ENCODE measurements around the gene ERVFRD-1.
"Not testable (repeated sequence)": the region's sequence is repeated elsewhere in the genome, so short reads cannot be mapped to it uniquely, and the experiment has no call there.

Gene ERVFRD-1

DNA sequence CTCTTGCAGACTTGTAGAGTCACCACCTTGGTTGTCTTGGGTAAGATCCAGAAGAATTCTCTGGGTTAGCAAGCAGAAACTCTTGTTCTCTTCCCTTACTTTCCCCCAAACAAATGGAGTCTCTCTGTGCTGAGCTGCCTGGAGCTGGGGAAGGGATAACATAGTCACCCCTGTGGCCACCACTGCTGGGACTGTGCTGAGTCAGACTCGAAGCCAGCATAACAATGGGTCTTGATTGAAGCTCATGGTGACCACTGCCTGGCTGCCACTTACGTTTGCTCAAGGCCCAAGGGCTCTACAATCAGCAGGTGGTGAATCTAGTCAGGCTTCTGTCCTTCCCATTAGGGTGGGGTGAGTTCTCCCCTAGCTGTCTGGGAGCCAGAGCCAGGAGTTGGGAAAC is 15.4 kb upstream of the ERVFRD-1 start:
- no peak for DNase-seq

DNA sequence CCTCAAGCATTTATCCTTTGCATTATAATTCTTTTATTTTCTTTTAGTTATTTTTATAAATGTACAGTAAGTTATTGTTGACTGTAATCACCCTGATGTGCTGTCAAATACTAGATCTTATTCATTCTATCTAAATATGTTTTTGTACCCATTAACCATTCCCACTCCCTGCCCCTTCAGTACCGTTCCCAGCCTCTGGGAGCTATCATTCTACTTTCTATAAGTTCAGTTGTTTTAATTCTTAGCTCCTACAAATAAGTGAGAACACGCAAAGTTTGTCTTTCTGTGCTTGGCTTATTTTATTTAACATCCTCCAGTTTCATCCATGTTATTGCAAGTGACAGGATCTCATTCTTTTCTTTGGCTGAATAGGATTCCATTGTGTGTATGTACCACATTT is 12.5 kb upstream of the ERVFRD-1 start:
- peak; percentile 8 to 19 for DNase-seq

- no peak for DNase-seq
Measured at GRCh38 chr6:11122380-11122779, 10.9 kb upstream of the ERVFRD-1 start.

DNA sequence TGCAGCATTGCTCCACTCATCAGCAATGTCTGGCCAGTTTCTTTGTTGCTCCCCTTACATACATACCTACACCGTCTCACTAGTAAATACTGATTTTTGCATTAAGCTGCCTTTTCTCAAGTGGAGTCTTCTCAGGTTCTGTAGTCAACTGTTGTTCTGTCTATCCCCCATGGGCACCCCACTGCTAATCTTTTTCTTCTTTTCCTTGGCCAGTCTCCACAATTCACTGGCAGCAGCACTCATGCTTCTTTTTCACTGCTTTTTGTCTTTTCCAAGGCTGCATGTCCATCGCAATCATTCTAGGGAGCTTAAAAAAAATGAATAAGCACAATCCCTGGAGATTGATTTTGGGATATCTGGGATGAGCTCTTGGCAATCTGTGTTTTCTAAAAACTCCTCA is 10.3 kb upstream of the ERVFRD-1 start:
- no peak for DNase-seq

DNA sequence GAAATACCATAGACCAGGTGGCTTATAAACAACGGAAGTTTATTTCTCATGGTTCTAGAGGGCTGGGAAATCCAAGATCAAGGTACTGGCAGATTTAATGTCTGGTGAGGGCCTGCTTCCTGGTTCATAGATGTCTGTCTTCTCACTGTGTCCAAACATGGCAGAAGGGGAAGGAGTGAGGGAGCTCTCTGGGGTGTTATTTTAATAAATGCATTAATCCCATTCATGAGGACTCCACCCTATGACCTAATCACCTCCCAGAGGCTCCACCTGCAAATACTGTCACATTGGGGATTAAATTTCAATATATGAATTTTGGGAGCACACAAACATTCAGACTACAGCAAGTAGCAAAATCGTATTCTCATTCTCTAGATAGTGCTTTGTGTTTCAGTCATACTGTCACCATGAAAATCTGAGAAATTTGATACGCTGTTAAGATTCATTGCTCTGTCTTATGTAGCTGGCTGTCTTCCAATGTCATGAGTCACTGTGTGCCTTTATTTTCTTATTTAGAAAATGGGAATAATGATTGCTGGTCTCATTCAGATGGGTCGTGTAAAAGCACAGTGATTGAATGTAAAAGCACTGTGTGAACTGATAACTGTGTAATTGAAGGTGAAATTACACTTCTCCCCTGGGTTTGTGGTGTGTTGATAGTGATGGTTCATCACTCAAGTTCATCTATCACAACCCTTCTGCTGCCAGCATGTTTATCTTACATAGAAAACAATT is 8.9 kb upstream of the ERVFRD-1 start:
- no peak for DNase-seq

DNA sequence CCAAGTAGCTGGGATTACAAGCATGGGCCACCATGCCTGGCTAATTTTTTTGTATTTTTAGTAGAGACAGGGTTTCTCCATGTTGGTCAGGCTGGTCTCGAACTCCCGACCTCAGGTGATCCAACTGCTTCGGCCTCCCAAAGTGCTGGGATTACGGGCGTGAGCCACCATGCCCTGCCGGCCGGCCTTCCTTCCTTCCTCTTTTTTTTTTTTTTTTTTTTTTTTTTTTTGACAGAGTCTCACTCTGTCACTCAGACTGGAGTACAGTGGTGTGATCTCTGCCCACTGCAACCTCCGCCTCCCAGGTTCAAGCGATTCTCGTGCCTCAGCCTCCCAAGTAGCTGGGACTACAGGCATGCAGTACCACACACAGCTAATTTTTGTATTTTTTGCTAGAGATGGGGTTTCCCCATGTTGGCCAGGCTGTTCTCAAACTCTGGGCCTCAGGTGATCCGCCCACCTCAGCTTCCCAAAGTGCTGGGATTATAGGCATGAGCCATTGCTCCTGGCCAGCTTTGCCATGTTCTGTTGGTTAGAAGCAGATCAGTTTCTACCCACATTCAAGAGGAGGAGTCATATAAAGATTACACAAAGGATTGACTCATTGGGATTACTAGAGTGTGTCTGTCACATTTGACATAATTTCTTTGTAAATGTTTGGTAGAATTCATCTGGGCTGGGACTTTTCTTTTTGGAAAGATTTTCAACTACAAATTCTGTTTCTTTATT is 4.4 kb upstream of the ERVFRD-1 start:
- not testable (repeated sequence) for DNase-seq

- no peak for DNase-seq
Measured at GRCh38 chr6:11113038-11113437, 1.5 kb upstream of the ERVFRD-1 start.

GRCh38 chr6:11111769-11112437 is 378 bp upstream of the ERVFRD-1 start:
- DNase-seq: peak; percentile 94 to 95

DNA sequence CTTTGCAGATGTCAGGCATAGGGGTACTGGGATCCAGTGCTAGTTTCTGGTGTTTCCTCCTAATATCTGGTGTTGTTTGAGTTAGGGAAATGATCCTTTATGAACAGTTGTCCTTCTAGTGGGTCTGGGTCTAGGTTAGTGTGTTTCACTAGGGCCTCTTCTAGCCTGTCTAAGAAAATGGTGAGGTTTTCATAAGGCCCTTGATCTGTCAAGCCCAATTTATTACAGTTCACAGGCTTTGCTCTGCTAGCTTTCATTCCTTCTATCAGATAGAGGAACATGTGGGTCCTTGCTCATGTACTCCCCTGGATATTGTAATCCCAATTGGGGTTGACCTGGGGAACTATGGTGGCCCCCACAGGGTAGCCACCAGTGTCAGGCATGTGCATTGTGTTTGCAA is 2.8 kb downstream of the ERVFRD-1 start:
- no peak for DNase-seq

DNA sequence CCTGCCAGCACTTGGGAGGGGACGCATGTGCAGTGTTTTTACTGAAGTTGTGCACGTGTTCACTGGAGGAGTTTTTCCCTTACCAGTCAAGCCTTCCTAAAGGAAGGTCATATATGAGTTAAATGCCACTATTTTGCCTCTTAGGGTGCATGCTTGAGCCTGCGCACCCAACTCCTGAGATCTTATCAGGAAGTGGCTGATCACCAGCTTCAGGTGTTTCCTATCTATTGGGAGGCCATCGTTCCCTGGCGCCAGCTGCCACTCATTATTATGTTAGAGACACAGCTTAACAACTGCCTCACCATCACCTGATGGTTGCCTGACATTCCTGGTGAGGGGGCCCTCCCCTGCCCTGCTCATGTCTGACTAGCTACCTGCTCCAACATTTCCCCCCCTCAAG is 8.5 kb downstream of the ERVFRD-1 start:
- no peak for DNase-seq

GRCh38 chr6:11101417-11101816 is 10.1 kb downstream of the ERVFRD-1 start:
- no peak for DNase-seq

- DNase-seq: no peak
Measured at GRCh38 chr6:11098004-11098403, 13.5 kb downstream of the ERVFRD-1 start.

- DNase-seq: no peak
Measured at GRCh38 chr6:11097476-11097875, 14.0 kb downstream of the ERVFRD-1 start.

GRCh38 chr6:11096109-11096508 is 15.4 kb downstream of the ERVFRD-1 start:
- DNase-seq: peak; percentile 33 to 49

- DNase-seq: no peak
Measured at GRCh38 chr6:11094941-11095340, 16.6 kb downstream of the ERVFRD-1 start.

- peak in 1 of 2 experiments; percentile 31 for DNase-seq
Measured at GRCh38 chr6:11094411-11094851, 17.1 kb downstream of the ERVFRD-1 start.

GRCh38 chr6:11093626-11094410 is 17.7 kb downstream of the ERVFRD-1 start, which contains the start of gene SMIM13:
Gene SMIM13, plus strand, starts transcription at chr6:11093834. Its CDS starts 480 bp downstream, at chr6:11094314.
- peak; percentile 96 to 98 for DNase-seq

GRCh38 chr6:11093376-11093625 is 18.2 kb downstream of the ERVFRD-1 start:
- peak in 1 of 2 experiments; percentile 79 for DNase-seq

- DNase-seq: peak in 1 of 2 experiments; percentile 74
Measured at GRCh38 chr6:11092668-11093375, 18.7 kb downstream of the ERVFRD-1 start.

GRCh38 chr6:11091141-11091540 is 20.4 kb downstream of the ERVFRD-1 start:
- peak in 1 of 2 experiments; percentile 6 for DNase-seq

DNA sequence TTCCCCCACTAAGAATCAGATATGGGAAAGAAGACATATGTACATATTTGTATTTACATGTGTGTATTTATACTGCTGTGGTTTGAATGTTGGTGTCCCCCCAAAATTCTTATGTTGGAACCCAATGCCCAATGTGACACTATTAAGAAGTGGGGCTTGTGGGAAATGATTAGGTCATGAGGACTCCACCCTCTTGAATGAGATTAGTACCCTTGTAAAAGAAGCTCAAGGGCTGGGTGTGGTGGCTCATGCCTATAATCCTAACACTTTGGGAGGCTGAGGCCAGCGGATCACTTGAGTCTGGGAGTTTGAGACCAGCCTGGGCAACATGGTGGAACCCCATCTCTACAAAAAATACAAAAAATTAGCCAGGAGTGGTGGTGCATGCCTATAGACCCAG is 21.8 kb downstream of the ERVFRD-1 start:
- DNase-seq: no peak

GRCh38 chr6:11087141-11087812 is 24.2 kb downstream of the ERVFRD-1 start:
- not testable (repeated sequence) for DNase-seq

Measured in Kasumi-1 (cell line).